Activated CD8-positive, alpha-beta T cell treated with anti-CD3 and anti-CD28 coated beads for 36 hours (primary cell): ENCODE results near the gene TCEA2. TPM values are rescaled to one million over a fixed set of nuclear protein-coding genes. Genes with fewer than 3 reads are reported as not detected.

Experiments
- ATAC-seq: fragments of 200-7000 bp; cut with Tn5 transposase; one replicate; pipeline ENCODE4 v1.10.0; 2021; ENCODE audit warnings: mild to moderate bottlenecking, moderate library complexity
- CTCF ChIA-PET: fragments of 350-600 bp; sonication (Branson Sonifier 250); formaldehyde crosslinking; loops from one replicate; lab custom pipeline; 2021; ENCODE audit warnings: antibody characterized with exemption; lab: Charles Lee
- POLR2A ChIA-PET: fragments of 350-600 bp; sonication (Branson Sonifier 250); formaldehyde crosslinking; loops from one replicate; lab custom pipeline; 2021; ENCODE audit warnings: antibody characterized with exemption; lab: Charles Lee
- DNase-seq: peaks from one replicate; pipeline ENCODE4 v3.0.0-alpha.2; 2020
- H3K27ac Mint-ChIP-seq: one replicate; pipeline ENCODE4 v1.8.0; 2021; ENCODE audit warnings: mild to moderate bottlenecking, mixed read lengths
- H3K27me3 Mint-ChIP-seq: one replicate; pipeline ENCODE4 v1.8.0; 2021; ENCODE audit warnings: mixed read lengths
- H3K36me3 Mint-ChIP-seq: one replicate; pipeline ENCODE4 v1.8.0; 2021; ENCODE audit warnings: low read depth, mixed read lengths
- H3K4me1 Mint-ChIP-seq: one replicate; pipeline ENCODE4 v1.8.0; 2021; ENCODE audit warnings: low read depth, mixed read lengths
- H3K4me3 Mint-ChIP-seq: one replicate; pipeline ENCODE4 v1.8.0; 2021; ENCODE audit warnings: mild to moderate bottlenecking, moderate library complexity, mixed read lengths
- H3K9me3 Mint-ChIP-seq: one replicate; pipeline ENCODE4 v1.8.0; 2021; ENCODE audit warnings: mixed read lengths
- CTCF ChIP-seq: fragments of 200-600 bp; IDR thresholded peaks from one replicate; pipeline ENCODE4 v1.8.0; 2022; ENCODE audit warnings: antibody characterized with exemption, mild to moderate bottlenecking
- intact Hi-C: fragments of 100-400 bp; cut with micrococcal nuclease; formaldehyde crosslinking; loops from one replicate; pipeline ENCODE4 v1.10.0; 2022
- total RNA-seq, 2 experiments: library from RNA; stranded (reverse); gene quantifications; one replicate each; pipeline ENCODE4 v1.2.3, GENCODE V29; 2021

The TCEA2 gene
- total RNA-seq, 2 experiments from 2014 or later, result 30.0 to 33.0 TPM

DNA sequence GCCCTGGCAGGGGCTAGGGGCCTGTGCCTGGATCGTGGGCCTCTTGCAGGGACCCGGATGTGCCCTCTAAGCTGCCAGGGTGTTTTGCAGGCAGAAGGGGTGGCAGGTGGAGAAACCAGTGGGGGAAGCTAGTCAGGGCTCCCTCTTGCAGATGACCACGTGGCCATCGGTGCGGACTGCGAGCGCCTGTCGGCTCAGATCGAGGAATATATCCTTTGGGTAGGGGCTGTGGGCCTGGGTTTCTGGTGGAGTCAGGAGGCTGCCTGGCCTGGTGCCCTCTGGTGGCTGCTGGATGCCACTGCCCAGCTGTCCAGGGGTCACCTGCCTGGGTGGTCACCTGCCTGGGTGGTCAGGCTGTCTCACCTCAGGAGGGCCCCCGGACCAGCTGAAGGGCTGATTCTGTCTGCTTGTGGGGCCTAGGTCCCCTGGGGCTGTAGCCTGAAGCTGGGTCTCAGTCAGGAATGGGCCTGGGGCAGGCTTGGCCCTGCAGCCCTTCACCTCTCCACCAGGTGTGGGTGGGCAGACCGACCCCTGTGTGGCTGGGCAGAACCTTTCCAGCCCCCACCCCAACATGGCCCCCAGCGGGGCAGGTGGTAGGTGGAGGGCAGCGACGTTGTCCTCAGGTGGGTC lies 6.7 kb downstream of the TCEA2 start:
- TF ChIP-seq CTCF, result peak; percentile 84
- peak; percentile 49 for DNase-seq
- ATAC-seq, result no peak
- POLR2A ChIA-PET, result interaction anchor here (0.7 to 2.8 kb wide), 2 partner anchors 10 to 50 kb away, joined by 3 to 15 read pairs; partner anchors contain the start of genes OPRL1 and RGS19
- peaks cover 2% of the 10 kb centered on the region for H3K36me3 Mint-ChIP-seq
- no peaks in the 10 kb centered on the region for H3K27me3 Mint-ChIP-seq
- H3K27ac Mint-ChIP-seq, result no peak overlapping the region
- peaks cover 23% of the 10 kb centered on the region for H3K4me1 Mint-ChIP-seq
- intact Hi-C loops, result loop anchor here (10.0 kb wide), 1 partner anchor 95 kb away; the partner anchor contains the start of gene SAMD10
- CTCF ChIA-PET, result interaction anchor here (0.7 to 1.6 kb wide), 10 partner anchors 8 to 532 kb away, joined by 3 to 5 read pairs (median 3); partner anchors contain the start of genes C20orf204, OPRL1, PRPF6 and PTK6
- H3K4me3 Mint-ChIP-seq, result no peak overlapping the region
- H3K9me3 Mint-ChIP-seq, result no peaks in the 10 kb centered on the region

DNA sequence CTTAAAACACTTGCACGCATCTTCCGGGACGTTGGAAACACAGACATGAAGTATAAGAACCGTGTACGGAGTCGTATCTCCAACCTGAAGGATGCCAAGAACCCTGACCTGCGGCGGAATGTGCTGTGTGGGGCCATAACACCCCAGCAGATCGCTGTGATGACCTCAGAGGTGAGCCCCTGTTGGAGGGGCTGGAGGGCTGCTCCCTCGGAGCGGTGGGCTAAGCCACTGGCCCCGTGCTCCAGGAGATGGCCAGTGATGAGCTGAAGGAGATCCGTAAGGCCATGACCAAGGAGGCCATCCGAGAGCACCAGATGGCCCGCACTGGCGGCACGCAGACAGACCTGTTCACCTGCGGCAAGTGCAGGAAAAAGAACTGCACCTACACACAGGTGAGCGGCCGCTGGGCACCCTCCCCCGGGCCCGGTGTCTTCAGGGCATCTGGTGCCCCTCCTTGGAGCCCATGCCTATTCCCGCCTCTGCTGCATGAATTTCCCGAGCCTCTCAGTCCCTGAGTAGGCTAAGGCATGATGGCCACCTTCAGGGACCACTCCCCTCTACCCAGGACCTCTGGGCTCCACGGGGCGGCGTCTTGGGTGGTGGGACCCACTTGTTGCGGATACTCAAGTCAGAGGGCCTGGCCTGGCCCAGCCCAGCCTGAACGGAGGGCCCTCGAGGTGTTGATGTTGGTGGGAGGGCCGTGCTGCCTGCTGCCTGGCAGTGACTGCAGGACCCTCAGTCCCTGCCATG lies 7.4 kb downstream of the TCEA2 start:
- Mint-ChIP-seq H3K36me3 (peaks cover 2% of the 10 kb centered on the region), H3K4me3 (no peak overlapping the region), H3K9me3 (no peaks in the 10 kb centered on the region), H3K4me1 (peaks cover 19% of the 10 kb centered on the region), H3K27me3 (no peaks in the 10 kb centered on the region), H3K27ac (no peak overlapping the region)
- intact Hi-C loops, result no loop called here
- ATAC-seq (no peak), DNase-seq (no peak)
- POLR2A ChIA-PET, result interaction anchor here (0.7 to 2.8 kb wide), 2 partner anchors 9 to 50 kb away, joined by 3 to 15 read pairs; partner anchors contain the start of genes OPRL1 and RGS19
- CTCF ChIA-PET, result interaction anchor here (0.8 to 1.6 kb wide), 7 partner anchors 8 to 533 kb away, joined by 3 to 5 read pairs (median 4); partner anchors contain the start of genes C20orf204, OPRL1 and PTK6
- no peak for TF ChIP-seq CTCF

GRCh38 chr20:64071341-64072332 lies 8.6 kb downstream of the TCEA2 start:
- ChIA-PET POLR2A (no interaction called here), CTCF (interaction anchor here (0.9 to 1.3 kb wide), 3 partner anchors 12 to 33 kb away, joined by 3 read pairs; no protein-coding TSS in a partner anchor)
- H3K27me3 Mint-ChIP-seq, result no peaks in the 10 kb centered on the region
- H3K9me3 Mint-ChIP-seq, result no peaks in the 10 kb centered on the region
- ATAC-seq, result no peak
- peak overlapping the region; percentile 25 for H3K27ac Mint-ChIP-seq
- H3K36me3 Mint-ChIP-seq, result peaks cover 2% of the 10 kb centered on the region
- no peak for TF ChIP-seq CTCF
- no peak for DNase-seq
- H3K4me3 Mint-ChIP-seq, result no peak overlapping the region
- intact Hi-C loops, result no loop called here
- peaks cover 8% of the 10 kb centered on the region for H3K4me1 Mint-ChIP-seq

DNA sequence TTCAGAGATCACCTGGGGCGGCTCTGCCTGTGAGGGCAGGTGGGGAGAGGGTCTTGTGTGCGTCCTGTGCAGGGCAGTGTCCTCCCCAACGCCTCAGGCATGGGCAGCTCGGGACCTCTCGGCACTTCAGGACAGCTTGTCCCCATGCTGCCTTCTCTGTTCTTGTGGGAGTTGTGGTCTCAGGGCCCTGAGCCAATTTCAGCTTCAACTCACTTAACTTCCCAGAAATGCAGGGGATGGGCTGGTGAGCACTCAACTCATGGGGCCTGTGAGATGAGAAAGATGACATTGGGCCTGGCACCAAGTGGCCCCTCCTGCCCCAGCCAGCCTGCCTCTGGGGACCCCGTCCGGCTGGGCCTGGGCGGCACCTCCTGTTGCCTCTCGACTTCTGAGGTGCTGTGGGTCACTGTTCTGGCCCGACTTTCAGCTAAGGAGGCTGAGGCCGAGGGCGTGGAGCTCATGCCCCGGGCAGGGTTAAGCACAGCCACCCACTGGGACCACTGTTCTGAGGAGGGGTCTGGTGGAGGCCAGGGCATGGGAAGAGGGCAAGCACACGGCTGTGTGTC lies 9.6 kb downstream of the TCEA2 start:
- no peaks in the 10 kb centered on the region for H3K9me3 Mint-ChIP-seq
- ChIA-PET CTCF (interaction anchor here (1.2 to 1.3 kb wide), 2 partner anchors 11 to 34 kb away, joined by 3 read pairs; no protein-coding TSS in a partner anchor), POLR2A (interaction anchor here (1.0 kb wide), 1 partner anchor 8 kb away, joined by 4 read pairs; no protein-coding TSS in a partner anchor)
- no peak for DNase-seq
- H3K4me1 Mint-ChIP-seq, result peaks cover 3% of the 10 kb centered on the region
- TF ChIP-seq CTCF, result no peak
- no peaks in the 10 kb centered on the region for H3K27me3 Mint-ChIP-seq
- no peak overlapping the region for H3K27ac Mint-ChIP-seq
- H3K36me3 Mint-ChIP-seq, result peaks cover 2% of the 10 kb centered on the region
- H3K4me3 Mint-ChIP-seq, result no peak overlapping the region
- intact Hi-C loops, result no loop called here
- ATAC-seq, result no peak
